ENCODE measurements around the gene SRSF2. TPM values are rescaled to one million over a fixed set of nuclear protein-coding genes. Genes with fewer than 3 reads are reported as not detected.

Gene SRSF2
- total RNA-seq, 2 donors from 2014 or later: 254 to 438 TPM

DNA sequence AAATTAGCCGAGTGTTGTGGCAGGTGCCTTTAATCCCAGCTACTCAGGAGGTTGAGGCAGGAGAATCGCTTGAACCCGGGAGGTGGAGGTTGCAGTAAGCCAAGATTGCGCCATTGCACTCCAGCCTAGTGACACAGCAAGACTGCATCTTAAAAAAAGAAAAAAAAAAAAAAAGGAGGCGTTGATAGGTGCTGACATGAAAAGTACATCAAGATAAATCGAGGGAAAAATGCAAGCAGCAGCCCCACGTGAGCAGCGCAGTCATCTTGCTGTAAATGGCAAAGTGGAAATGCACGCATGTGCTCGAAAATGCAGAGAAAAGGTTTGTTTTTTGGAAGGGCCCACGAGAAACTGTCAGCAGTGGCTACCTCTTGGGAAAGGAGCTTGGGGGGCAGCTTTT lies 47.3 kb downstream of the SRSF2 start:
- Mint-ChIP-seq H3K4me3 (no peak overlapping the region), H3K9me3 (no peaks in the 10 kb centered on the region), H3K36me3 (ENCODE audit: low read depth) (no peaks in the 10 kb centered on the region), H3K4me1 (no peaks in the 10 kb centered on the region), H3K27ac (no peak overlapping the region), H3K27me3 (no peaks in the 10 kb centered on the region)
- no peak for ATAC-seq (replicated peaks)

DNA sequence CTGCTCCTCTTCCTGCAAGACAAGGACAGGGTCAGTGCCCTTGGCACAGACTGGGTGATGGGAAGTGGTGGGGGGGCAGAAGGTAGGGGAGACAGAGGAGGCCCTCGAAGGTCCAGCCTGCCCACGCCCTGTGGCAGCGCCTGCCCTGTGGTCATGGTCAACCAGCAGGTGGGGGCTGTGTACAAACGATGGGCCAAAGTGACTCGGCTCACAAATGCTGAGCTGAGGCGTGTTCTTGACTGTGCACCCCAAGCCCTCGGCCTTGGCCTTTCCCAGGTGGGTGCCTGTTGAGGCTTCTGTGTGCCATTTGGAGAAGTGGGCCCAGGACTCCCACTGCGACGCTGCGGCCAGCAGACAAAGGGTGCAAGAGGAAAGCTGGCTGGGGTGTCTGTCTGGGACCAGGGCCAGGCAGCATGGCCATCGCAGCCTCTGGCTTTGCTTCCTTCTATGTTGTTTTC lies 48.9 kb downstream of the SRSF2 start:
- ATAC-seq (replicated peaks): no peak
- Mint-ChIP-seq H3K36me3 (ENCODE audit: low read depth) (no peaks in the 10 kb centered on the region), H3K27me3 (no peaks in the 10 kb centered on the region)

DNA sequence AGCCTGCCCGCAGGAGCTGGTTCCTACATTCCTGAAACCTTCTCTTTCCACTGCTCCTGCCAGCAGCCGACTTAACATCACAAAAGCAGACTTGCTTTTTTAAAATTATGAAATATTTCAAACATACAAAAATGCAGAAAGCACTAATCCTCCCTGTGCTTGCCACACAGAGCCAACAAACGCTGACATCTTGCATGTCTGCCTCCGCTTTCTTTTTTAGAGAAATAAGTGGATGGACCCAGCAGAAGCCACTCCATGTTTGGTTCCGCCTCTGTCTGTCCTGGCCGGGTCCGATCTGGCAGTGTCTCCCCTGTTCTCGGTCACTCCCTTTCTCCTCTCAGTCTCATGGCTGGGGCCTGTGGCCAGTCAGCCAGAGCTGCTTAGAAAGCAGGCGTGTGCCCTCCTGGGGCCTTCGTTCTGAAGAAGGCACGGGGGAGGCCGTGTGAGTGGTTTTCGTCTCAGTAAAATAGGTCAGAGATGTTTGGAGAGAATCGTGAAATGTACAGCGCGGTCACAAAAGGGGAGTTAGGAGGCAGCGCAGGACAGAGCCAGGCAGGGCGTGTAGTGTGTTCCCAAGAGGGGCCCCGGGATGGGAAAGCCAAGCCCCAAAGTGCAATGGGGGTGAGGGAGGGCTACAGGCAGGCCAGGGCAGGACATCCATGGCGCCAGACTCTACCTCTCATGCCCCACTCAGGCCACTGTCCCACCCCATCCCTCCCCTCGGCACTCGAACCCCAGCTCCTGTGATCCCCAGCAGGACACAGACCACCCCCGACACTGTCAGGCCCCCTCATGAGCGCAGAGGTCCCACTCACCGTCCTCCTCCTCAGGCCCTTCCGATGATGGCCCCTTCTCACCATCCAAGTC lies 49.6 kb downstream of the SRSF2 start:
- H3K36me3 Mint-ChIP-seq (ENCODE audit: low read depth): no peaks in the 10 kb centered on the region
- H3K27me3 Mint-ChIP-seq: no peaks in the 10 kb centered on the region
- ATAC-seq (replicated peaks): no peak
- H3K4me1 Mint-ChIP-seq: no peaks in the 10 kb centered on the region
- H3K4me3 Mint-ChIP-seq: no peak overlapping the region
- H3K9me3 Mint-ChIP-seq: no peaks in the 10 kb centered on the region
- no peak overlapping the region for H3K27ac Mint-ChIP-seq

More for the DNA sequence above, 48.9 kb downstream of the SRSF2 start:
- no peak overlapping the region for H3K4me3 Mint-ChIP-seq
- H3K4me1 Mint-ChIP-seq: no peaks in the 10 kb centered on the region
- no peak overlapping the region for H3K27ac Mint-ChIP-seq
- H3K9me3 Mint-ChIP-seq: no peaks in the 10 kb centered on the region

GRCh38 chr17:76686538-76687297 lies 50.4 kb downstream of the SRSF2 start:
- no peaks in the 10 kb centered on the region for H3K27me3 Mint-ChIP-seq
- H3K4me1 Mint-ChIP-seq: peaks cover 5% of the 10 kb centered on the region
- ATAC-seq (replicated peaks): no peak
- H3K9me3 Mint-ChIP-seq: no peaks in the 10 kb centered on the region
- no peak overlapping the region for H3K27ac Mint-ChIP-seq
- H3K4me3 Mint-ChIP-seq: no peak overlapping the region
- H3K36me3 Mint-ChIP-seq (ENCODE audit: low read depth): no peaks in the 10 kb centered on the region

DNA sequence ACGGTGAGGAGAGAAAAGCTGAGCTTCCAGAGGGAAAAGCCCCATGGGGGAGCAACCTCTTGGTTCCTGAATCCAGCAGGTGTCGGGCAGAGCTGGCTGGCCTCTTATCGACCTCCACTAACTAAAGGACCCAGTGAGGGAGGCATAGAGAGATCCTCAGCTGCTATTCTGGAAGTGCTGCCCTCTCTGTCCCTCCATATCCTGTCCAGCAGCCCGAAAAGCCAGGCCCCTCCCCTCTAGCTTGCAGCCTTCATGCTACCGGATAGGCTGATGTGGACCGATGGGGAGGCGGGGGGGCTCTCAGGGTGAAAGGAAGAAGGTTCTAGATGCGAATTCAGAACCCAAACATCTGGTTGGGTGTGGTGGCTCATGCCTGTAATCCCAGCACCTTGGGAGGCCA lies 51.3 kb downstream of the SRSF2 start:
- no peaks in the 10 kb centered on the region for H3K36me3 Mint-ChIP-seq (ENCODE audit: low read depth)
- no peaks in the 10 kb centered on the region for H3K27me3 Mint-ChIP-seq
- no peak overlapping the region for H3K27ac Mint-ChIP-seq
- no peaks in the 10 kb centered on the region for H3K9me3 Mint-ChIP-seq
- ATAC-seq (replicated peaks): no peak
- H3K4me3 Mint-ChIP-seq: no peak overlapping the region
- peaks cover 5% of the 10 kb centered on the region for H3K4me1 Mint-ChIP-seq

DNA sequence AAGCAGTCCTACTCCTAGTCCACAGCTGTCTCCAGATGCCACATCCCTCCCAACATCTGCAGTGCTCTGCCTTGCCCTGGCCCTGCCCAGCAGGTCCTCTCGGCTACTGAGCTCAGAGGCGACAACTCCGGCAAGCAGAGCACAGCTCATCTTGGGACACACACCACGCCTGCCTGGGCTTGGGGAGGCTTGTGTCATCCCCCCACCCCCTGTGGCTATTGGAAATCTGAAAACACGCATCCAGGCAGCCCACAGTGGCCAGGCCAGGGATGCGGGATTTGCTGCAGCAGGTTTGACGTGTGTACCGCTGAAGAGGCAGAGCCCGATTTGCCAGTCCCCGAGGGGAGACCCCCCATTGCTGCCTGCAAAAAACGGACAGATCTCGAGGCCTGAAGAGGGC lies 51.8 kb downstream of the SRSF2 start:
- no peaks in the 10 kb centered on the region for H3K27me3 Mint-ChIP-seq
- H3K4me3 Mint-ChIP-seq: no peak overlapping the region
- peaks cover 5% of the 10 kb centered on the region for H3K4me1 Mint-ChIP-seq
- no peaks in the 10 kb centered on the region for H3K36me3 Mint-ChIP-seq (ENCODE audit: low read depth)
- ATAC-seq (replicated peaks): no peak
- no peaks in the 10 kb centered on the region for H3K9me3 Mint-ChIP-seq
- H3K27ac Mint-ChIP-seq: no peak overlapping the region

- ATAC-seq (replicated peaks): no peak
- Mint-ChIP-seq H3K27ac (no peak overlapping the region), H3K4me3 (no peak overlapping the region), H3K27me3 (no peaks in the 10 kb centered on the region), H3K4me1 (peaks cover 5% of the 10 kb centered on the region), H3K36me3 (ENCODE audit: low read depth) (no peaks in the 10 kb centered on the region), H3K9me3 (no peaks in the 10 kb centered on the region)
These were observed 52.4 kb downstream of the SRSF2 start for GRCh38 chr17:76684756-76685155.

Other genes starting within 250 kb of the SRSF2 start
- 10 to 100 TPM; 33.3 to 56.5 TPM for gene RHBDF2, start 235.9 kb downstream of the SRSF2 start, total RNA-seq
- gene CYGB, start 199.6 kb downstream of the SRSF2 start, total RNA-seq: not detected
- gene PRCD, start 197.3 kb downstream of the SRSF2 start, total RNA-seq: not detected
- under 1 TPM in 1 of 2 donors, not detected in 1; 0.29 TPM for gene ST6GALNAC2, start 151.5 kb downstream of the SRSF2 start, total RNA-seq
- 1 to 10 TPM; 1.4 to 2.5 TPM for gene ST6GALNAC1, start 93.6 kb downstream of the SRSF2 start, total RNA-seq
- gene MXRA7, start 26.4 kb downstream of the SRSF2 start, total RNA-seq: 1 to 10 TPM; 7.3 to 7.4 TPM
- 100 to 1,000 TPM in 1 of 2 donors, 10 to 100 TPM in 1; 99.1 to 144 TPM for gene JMJD6, start 10.7 kb downstream of the SRSF2 start, total RNA-seq
- 10 to 100 TPM; 31.6 to 35.7 TPM for gene METTL23, start 10.5 kb downstream of the SRSF2 start, total RNA-seq
- gene MFSD11, start 788 bp upstream of the SRSF2 start, total RNA-seq: 10 to 100 TPM; 20.9 to 28.6 TPM
- gene MGAT5B, start 131.1 kb upstream of the SRSF2 start, total RNA-seq: under 1 TPM; 0.16 to 0.39 TPM

All from activated T-helper 17 cell treated with anti-CD3 and anti-CD28 coated beads, Interleukin-2, amount 50 U/mL, for 72 hours (primary cell).